Pancreas (tissue), 10 donors: ENCODE data around the gene MIDN. TPM values are rescaled to one million over a fixed set of nuclear protein-coding genes. Genes with fewer than 3 reads are reported as not detected.

Source experiments
- ATAC-seq, 4 donors: fragments of 200-7000 bp; cut with Tn5 transposase; one replicate each; pipeline versions ENCODE4 v1.8.0 to v1.9.1; 2020; ENCODE audit warnings: mild to moderate bottlenecking in 4 of 4, moderate library complexity in 4 of 4
- DNase-seq, 6 donors: peaks; one replicate each; pipeline ENCODE4 v3.0.0-alpha.2; 2020
- FAIRE-seq: peaks from 2 replicates; lab custom pipeline; 2012; peaks lifted over from hg19 to GRCh38; lab: Jason Lieb, UNC
- H3K27ac ChIP-seq, 4 donors: fragments of 200-600 bp; sonication (generic); 1 replicate in 3 of 4; 2 replicates in 1 of 4; pipeline versions ENCODE4 v1.5.0 to v1.8.0; 2020
- H3K27me3 ChIP-seq, 4 donors: fragments of 200-600 bp; one replicate each; pipeline ENCODE4 v1.8.0; 2021
- H3K36me3 ChIP-seq, 3 donors: fragments of 200-600 bp; sonication (generic) in 1 of 3; one replicate each; pipeline versions ENCODE4 v1.5.0 to v1.8.0; 2020 to 2021
- H3K4me1 ChIP-seq, 3 donors: fragments of 200-600 bp; one replicate each; pipeline ENCODE4 v1.8.0; 2021
- H3K4me3 ChIP-seq, 4 donors: fragments of 200-600 bp; sonication (generic) in 2 of 4; one replicate each; pipeline versions ENCODE4 v1.5.0 to v1.8.0; 2020 to 2021
- H3K9me3 ChIP-seq, 4 donors: fragments of 200-600 bp; one replicate each; pipeline ENCODE4 v1.8.0; 2021
- CTCF ChIP-seq, 4 donors: fragments of 200-600 bp; sonication (generic) in 3 of 4; IDR thresholded peaks; one replicate each; pipeline versions ENCODE4 v1.5.0 to v1.8.0; 2021; ENCODE audit warnings: antibody characterized with exemption in 4 of 4
- WGBS, 2 donors: extraction: QIAGEN DNeasy Blood & Tissue Kit; methylation state at CpG; one replicate each; pipeline ENCODE4 v1.1.7; 2013; 5-methylcytosine and 5-hydroxymethylcytosine counted together
- intact Hi-C, 3 donors: fragments of 100-400 bp; cut with DNase I; formaldehyde crosslinking; loops; one replicate each; pipeline versions ENCODE4 v1.11.1 to v1.14.2; 2022
- polyA plus RNA-seq, 2 donors: library from polyadenylated mRNA; stranded (reverse); fragments of 200-250 nt; gene quantifications; one replicate each; pipeline ENCODE4 v1.2.3, GENCODE V29; 2013
- total RNA-seq, 6 donors: library from RNA; stranded (reverse); fragmentation: NEBNext Ultra II Directional in 4 of 6; extraction: Animal tissue kit (Norgen Biotek cat#: 25700) in 4 of 6; gene quantifications; one replicate each; pipeline versions ENCODE4 v1.2.1 to v1.2.4, GENCODE V29; 2021 to 2023
- donor health status: healthy with polysubstance abuse.
- donor health status: DM: no; HTN: no; CAD: no; lungs with moderate emphysema.
- donor health status: DM: no; HTN: no; CAD: no.
- donor health status: control.
- donor health status: control.
- donor health status: Bipolar disorder and iron deficiency.
- donor health status: DM: yes; HTN: yes; CAD: no.
- donor health status: DM: no; HTN: no; CAD: no.
- donor health status: DM: no; HTN: no; CAD: no.
- donor health status: DM: yes; HTN: yes; CAD: no.

Gene MIDN
- total and polyA plus RNA-seq, 8 donors: 32.1 to 78.0 (median 44.4) TPM

GRCh38 chr19:1272423-1273262, 24.3 kb downstream of the MIDN start:
- peak overlapping the region in 2 of 4 donors; percentile 70 for H3K4me3 ChIP-seq
- ATAC-seq (no peak), DNase-seq (peak in 1 of 6 donors; percentile 41), FAIRE-seq (no peak)
- no peak overlapping the region for H3K27ac ChIP-seq
- H3K9me3 ChIP-seq: no peaks in the 10 kb centered on the region
- H3K27me3 ChIP-seq: no peaks in the 10 kb centered on the region
- intact Hi-C loops: no loop called here
- 74 to 76% methylated on average over 33 of the region's 33 CpGs for WGBS, 2 donors
- TF ChIP-seq CTCF (IDR thresholded peaks at IDR 0.05): no peak
- peaks cover 5 to 40% (median 34%) of the 10 kb centered on the region in 3 donors for H3K36me3 ChIP-seq
- H3K4me1 ChIP-seq: peaks cover 44 to 51% (median 45%) of the 10 kb centered on the region in 3 donors

GRCh38 chr19:1273263-1274041, 25.1 kb downstream of the MIDN start:
- intact Hi-C loops: no loop called here
- DNase-seq (peak in 2 of 6 donors; percentile 39 to 55), FAIRE-seq (no peak), ATAC-seq (no peak)
- no peaks in the 10 kb centered on the region for H3K27me3 ChIP-seq
- no peak overlapping the region for H3K27ac ChIP-seq
- peaks cover 36 to 44% (median 42%) of the 10 kb centered on the region in 3 donors for H3K4me1 ChIP-seq
- peaks cover 5 to 40% (median 34%) of the 10 kb centered on the region in 3 donors for H3K36me3 ChIP-seq
- WGBS, 2 donors: 83 to 84% methylated on average over 25 of the region's 25 CpGs
- no peaks in the 10 kb centered on the region for H3K9me3 ChIP-seq
- no peak overlapping the region for H3K4me3 ChIP-seq
- no peak for TF ChIP-seq CTCF (IDR thresholded peaks at IDR 0.05)

- DNase-seq (peak in 3 of 6 donors; percentile 52 to 73 (median 58)), ATAC-seq (no peak), FAIRE-seq (no peak)
- Histone ChIP-seq H3K9me3 (no peaks in the 10 kb centered on the region), H3K4me3 (peak overlapping the region in 2 of 4 donors; percentile 65 to 67), H3K27me3 (no peaks in the 10 kb centered on the region), H3K4me1 (peaks cover 33 to 40% (median 39%) of the 10 kb centered on the region in 3 donors), H3K27ac (peak overlapping the region in 3 of 4 donors; percentile 97 to 99 (median 98)), H3K36me3 (peaks cover 5 to 40% (median 34%) of the 10 kb centered on the region in 3 donors)
- intact Hi-C loops: no loop called here
- 82% methylated on average over 44 to 46 of the region's 46 CpGs for WGBS, 2 donors
- no peak for TF ChIP-seq CTCF (IDR thresholded peaks at IDR 0.05)
Observed at GRCh38 chr19:1274081-1274851, 25.9 kb downstream of the MIDN start.

GRCh38 chr19:1274852-1275259, 26.5 kb downstream of the MIDN start:
- Histone ChIP-seq H3K36me3 (peaks cover 5 to 40% (median 34%) of the 10 kb centered on the region in 3 donors), H3K9me3 (no peaks in the 10 kb centered on the region), H3K27me3 (no peaks in the 10 kb centered on the region), H3K27ac (peak overlapping the region; percentile 97 to 99 (median 98)), H3K4me3 (peak overlapping the region in 3 of 4 donors; percentile 65 to 77 (median 67)), H3K4me1 (peaks cover 33 to 40% (median 39%) of the 10 kb centered on the region in 3 donors)
- WGBS, 2 donors: 29 to 41% methylated on average over 30 to 44 of the region's 44 CpGs
- no peak for DNase-seq
- no peak for FAIRE-seq
- TF ChIP-seq CTCF (IDR thresholded peaks at IDR 0.05): no peak
- intact Hi-C loops: no loop called here
- peak; percentile 0 to 1 (median 0) for ATAC-seq
